ENCODE measurements around the gene CPT1A. TPM values are rescaled to one million over a fixed set of nuclear protein-coding genes. Genes with fewer than 3 reads are reported as not detected.

The CPT1A gene
- total RNA-seq, 2 experiments from 2014 or later, result 15.3 to 16.1 TPM

- no peaks in the 10 kb centered on the region for H3K36me3 Mint-ChIP-seq (ENCODE audit: low read depth)
- no peaks in the 10 kb centered on the region for H3K9me3 Mint-ChIP-seq
- no peak overlapping the region for H3K27ac Mint-ChIP-seq
- no peak overlapping the region for H3K4me3 Mint-ChIP-seq
- CTCF ChIA-PET, result interaction anchor here (1.4 to 3.1 kb wide), 2 partner anchors 21 to 47 kb away, joined by 4 to 15 read pairs; no protein-coding TSS in a partner anchor
- intact Hi-C loops (cut with micrococcal nuclease), result loop anchor here (2.0 kb wide), 1 partner anchor 213 kb away; no protein-coding TSS in a partner anchor
- no peak for DNase-seq
- peaks cover 15% of the 10 kb centered on the region for H3K4me1 Mint-ChIP-seq (ENCODE audit: low read depth)
- no peaks in the 10 kb centered on the region for H3K27me3 Mint-ChIP-seq (ENCODE audit: low read depth)
These were observed 3.8 kb upstream of the CPT1A start for GRCh38 chr11:68845351-68846002.

DNA sequence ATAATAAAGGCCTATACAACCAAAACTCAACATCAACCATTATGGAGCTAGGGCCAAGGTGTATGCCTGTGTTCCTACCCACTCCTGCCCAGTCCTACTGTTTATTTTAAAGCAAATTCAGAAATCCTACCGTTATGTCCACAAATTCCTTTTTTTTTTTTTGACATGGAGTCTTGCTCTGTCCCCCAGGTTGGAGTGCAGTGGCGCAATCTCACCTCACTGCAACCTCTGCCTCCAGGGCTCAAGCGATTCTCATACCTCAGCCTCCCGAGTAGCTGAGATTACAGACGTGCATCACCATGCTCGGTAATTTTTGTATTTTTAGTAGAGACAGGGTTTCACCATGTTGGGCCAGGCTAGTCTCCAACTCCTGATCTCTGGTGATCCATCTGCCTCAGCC, 3.1 kb upstream of the CPT1A start:
- DNase-seq, result no peak
- no peak overlapping the region for H3K27ac Mint-ChIP-seq
- no peaks in the 10 kb centered on the region for H3K36me3 Mint-ChIP-seq (ENCODE audit: low read depth)
- peaks cover 20% of the 10 kb centered on the region for H3K4me1 Mint-ChIP-seq (ENCODE audit: low read depth)
- intact Hi-C loops (cut with micrococcal nuclease), result loop anchor here (1.0 to 2.0 kb wide), 2 partner anchors 20 to 212 kb away; no protein-coding TSS in a partner anchor
- H3K4me3 Mint-ChIP-seq, result no peak overlapping the region
- no peaks in the 10 kb centered on the region for H3K9me3 Mint-ChIP-seq
- H3K27me3 Mint-ChIP-seq (ENCODE audit: low read depth), result no peaks in the 10 kb centered on the region
- CTCF ChIA-PET, result interaction anchor here (0.5 to 3.1 kb wide), 14 partner anchors 8 to 261 kb away, joined by 3 to 15 read pairs (median 4); no protein-coding TSS in a partner anchor

DNA sequence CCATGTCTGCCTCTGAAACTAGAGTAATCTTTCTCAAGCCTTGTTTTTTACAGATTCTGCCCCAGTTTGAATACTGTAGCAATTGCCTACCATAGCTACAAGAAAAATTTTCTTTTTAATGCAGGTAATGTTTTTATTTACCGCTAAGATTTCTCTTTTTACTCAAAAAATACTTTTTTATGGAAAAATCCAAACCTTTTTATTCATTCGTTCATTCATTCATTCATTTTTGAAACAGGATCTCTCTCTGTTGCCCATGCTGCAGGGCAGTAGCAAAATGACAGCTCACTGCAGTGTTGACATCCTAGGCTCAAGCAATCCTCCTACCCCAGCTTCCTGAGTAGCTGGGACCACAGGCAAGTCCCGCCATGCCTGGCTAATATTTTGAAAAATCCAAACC, 2.7 kb upstream of the CPT1A start:
- no peak overlapping the region for H3K27ac Mint-ChIP-seq
- no peaks in the 10 kb centered on the region for H3K9me3 Mint-ChIP-seq

GRCh38 chr11:68843703-68844312, 2.1 kb upstream of the CPT1A start:
- Mint-ChIP-seq H3K4me3 (peak overlapping the region; percentile 88), H3K27ac (no peak overlapping the region), H3K27me3 (ENCODE audit: low read depth) (no peaks in the 10 kb centered on the region), H3K36me3 (ENCODE audit: low read depth) (no peaks in the 10 kb centered on the region), H3K9me3 (no peaks in the 10 kb centered on the region), H3K4me1 (ENCODE audit: low read depth) (peaks cover 26% of the 10 kb centered on the region)
- peak; percentile 83 for DNase-seq
- intact Hi-C loops (cut with micrococcal nuclease), result loop anchor here (1.0 to 2.0 kb wide), 3 partner anchors 19 to 211 kb away; partner anchors contain the start of genes IGHMBP2 and MRPL21
- CTCF ChIA-PET, result interaction anchor here (0.6 to 3.1 kb wide), 19 partner anchors 9 to 1384 kb away, joined by 3 to 15 read pairs (median 4); no protein-coding TSS in a partner anchor

More for the DNA sequence above, 2.7 kb upstream of the CPT1A start:
- H3K27me3 Mint-ChIP-seq (ENCODE audit: low read depth), result no peaks in the 10 kb centered on the region
- H3K4me1 Mint-ChIP-seq (ENCODE audit: low read depth), result peaks cover 24% of the 10 kb centered on the region
- H3K36me3 Mint-ChIP-seq (ENCODE audit: low read depth), result no peaks in the 10 kb centered on the region
- no peak for DNase-seq
- intact Hi-C loops (cut with micrococcal nuclease), result loop anchor here (1.0 to 2.0 kb wide), 2 partner anchors 19 to 212 kb away; no protein-coding TSS in a partner anchor
- peak overlapping the region; percentile 88 for H3K4me3 Mint-ChIP-seq
- CTCF ChIA-PET, result interaction anchor here (0.5 to 3.1 kb wide), 17 partner anchors 8 to 1384 kb away, joined by 3 to 15 read pairs (median 4); no protein-coding TSS in a partner anchor

GRCh38 chr11:68843052-68843561, 1.4 kb upstream of the CPT1A start:
- H3K4me3 Mint-ChIP-seq, result peak overlapping the region; percentile 88
- H3K27me3 Mint-ChIP-seq (ENCODE audit: low read depth), result no peaks in the 10 kb centered on the region
- peak; percentile 72 for DNase-seq
- H3K9me3 Mint-ChIP-seq, result no peaks in the 10 kb centered on the region
- peak overlapping the region; percentile 68 for H3K27ac Mint-ChIP-seq
- intact Hi-C loops (cut with micrococcal nuclease), result loop anchor here (2.0 kb wide), 1 partner anchor 60 kb away; the partner anchor contains the start of genes IGHMBP2 and MRPL21
- CTCF ChIA-PET, result interaction anchor here (0.7 to 3.1 kb wide), 9 partner anchors 10 to 260 kb away, joined by 3 to 15 read pairs (median 5); no protein-coding TSS in a partner anchor
- no peaks in the 10 kb centered on the region for H3K36me3 Mint-ChIP-seq (ENCODE audit: low read depth)
- peaks cover 28% of the 10 kb centered on the region for H3K4me1 Mint-ChIP-seq (ENCODE audit: low read depth)

- H3K4me3 Mint-ChIP-seq, result peak overlapping the region; percentile 88
- H3K27ac Mint-ChIP-seq, result peak overlapping the region; percentile 30
- intact Hi-C loops (cut with micrococcal nuclease), result loop anchor here (2.0 kb wide), 1 partner anchor 60 kb away; the partner anchor contains the start of genes IGHMBP2 and MRPL21
- DNase-seq, result no peak
- CTCF ChIA-PET, result interaction anchor here (0.7 to 3.1 kb wide), 7 partner anchors 10 to 259 kb away, joined by 3 to 15 read pairs (median 5); no protein-coding TSS in a partner anchor
- no peaks in the 10 kb centered on the region for H3K27me3 Mint-ChIP-seq (ENCODE audit: low read depth)
- no peaks in the 10 kb centered on the region for H3K36me3 Mint-ChIP-seq (ENCODE audit: low read depth)
- H3K4me1 Mint-ChIP-seq (ENCODE audit: low read depth), result peaks cover 34% of the 10 kb centered on the region
- H3K9me3 Mint-ChIP-seq, result no peaks in the 10 kb centered on the region
These were observed 823 bp upstream of the CPT1A start for GRCh38 chr11:68842427-68843051.

- no peaks in the 10 kb centered on the region for H3K27me3 Mint-ChIP-seq (ENCODE audit: low read depth)
- CTCF ChIA-PET, result no interaction called here
- no peaks in the 10 kb centered on the region for H3K36me3 Mint-ChIP-seq (ENCODE audit: low read depth)
- intact Hi-C loops (cut with micrococcal nuclease), result no loop called here
- H3K4me3 Mint-ChIP-seq, result peak overlapping the region; percentile 77
- H3K27ac Mint-ChIP-seq, result no peak overlapping the region
- DNase-seq, result peak; percentile 25
- H3K9me3 Mint-ChIP-seq, result no peaks in the 10 kb centered on the region
- peaks cover 44% of the 10 kb centered on the region for H3K4me1 Mint-ChIP-seq (ENCODE audit: low read depth)
These were observed 759 bp downstream of the CPT1A start for GRCh38 chr11:68840661-68841653.

GRCh38 chr11:68839911-68840641, 1.6 kb downstream of the CPT1A start:
- Mint-ChIP-seq H3K9me3 (no peaks in the 10 kb centered on the region), H3K27me3 (ENCODE audit: low read depth) (no peaks in the 10 kb centered on the region), H3K36me3 (ENCODE audit: low read depth) (no peaks in the 10 kb centered on the region), H3K4me3 (peak overlapping the region; percentile 77), H3K4me1 (ENCODE audit: low read depth) (peaks cover 50% of the 10 kb centered on the region), H3K27ac (peak overlapping the region; percentile 69)
- DNase-seq, result peak; percentile 20
- intact Hi-C loops (cut with micrococcal nuclease), result loop anchor here (1.0 to 2.0 kb wide), 3 partner anchors 89 to 379 kb away; partner anchors contain the start of genes PPP6R3, TESMIN and TPCN2
- CTCF ChIA-PET, result no interaction called here

- Mint-ChIP-seq H3K4me1 (ENCODE audit: low read depth) (peaks cover 50% of the 10 kb centered on the region), H3K9me3 (no peaks in the 10 kb centered on the region)
These were observed 2.5 kb downstream of the CPT1A start for GRCh38 chr11:68839054-68839865.

DNA sequence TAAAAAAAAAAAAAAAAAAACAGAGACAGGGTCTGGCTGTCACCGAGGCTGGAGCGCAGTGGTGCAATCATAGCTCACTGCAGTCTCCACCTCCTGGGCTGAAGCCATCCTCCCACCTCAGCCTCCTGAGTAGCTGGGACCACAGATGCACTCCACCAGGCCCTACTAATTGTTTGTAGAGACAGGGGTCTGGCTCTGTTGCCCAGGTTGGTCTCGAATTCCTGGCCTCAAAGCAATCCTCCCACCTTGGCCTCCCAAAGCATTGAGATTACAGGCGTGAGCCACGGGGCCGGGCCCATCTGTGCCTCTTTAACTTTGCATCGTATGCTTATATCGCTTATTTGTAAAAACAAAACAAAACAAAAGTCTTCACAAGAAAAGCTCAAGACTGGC, 3.1 kb downstream of the CPT1A start:
- peak overlapping the region; percentile 88 for H3K27ac Mint-ChIP-seq
- CTCF ChIA-PET, result interaction anchor here (1.2 kb wide), 1 partner anchor 20 kb away, joined by 3 read pairs; no protein-coding TSS in a partner anchor
- no peaks in the 10 kb centered on the region for H3K27me3 Mint-ChIP-seq (ENCODE audit: low read depth)
- peak; percentile 62 for DNase-seq
- peak overlapping the region; percentile 77 for H3K4me3 Mint-ChIP-seq
- no peaks in the 10 kb centered on the region for H3K9me3 Mint-ChIP-seq
- no peaks in the 10 kb centered on the region for H3K36me3 Mint-ChIP-seq (ENCODE audit: low read depth)
- peaks cover 47% of the 10 kb centered on the region for H3K4me1 Mint-ChIP-seq (ENCODE audit: low read depth)
- intact Hi-C loops (cut with micrococcal nuclease), result loop anchor here (2.0 kb wide), 2 partner anchors 210 to 378 kb away; partner anchors contain the start of genes PPP6R3 and TPCN2

More at GRCh38 chr11:68839054-68839865, 2.5 kb downstream of the CPT1A start:
- CTCF ChIA-PET, result interaction anchor here (1.2 kb wide), 1 partner anchor 21 kb away, joined by 3 read pairs; no protein-coding TSS in a partner anchor
- H3K36me3 Mint-ChIP-seq (ENCODE audit: low read depth), result no peaks in the 10 kb centered on the region
- H3K4me3 Mint-ChIP-seq, result peak overlapping the region; percentile 77
- intact Hi-C loops (cut with micrococcal nuclease), result loop anchor here (1.0 to 2.0 kb wide), 3 partner anchors 88 to 378 kb away; partner anchors contain the start of genes PPP6R3, TESMIN and TPCN2
- H3K27ac Mint-ChIP-seq, result peak overlapping the region; percentile 88
- H3K27me3 Mint-ChIP-seq (ENCODE audit: low read depth), result no peaks in the 10 kb centered on the region
- peak; percentile 96 for DNase-seq
